Measurements from ENCODE around the gene TSKU. TPM values are rescaled to one million over a fixed set of nuclear protein-coding genes. Genes with fewer than 3 reads are reported as not detected.
A peak's percentile ranks its signal among the peaks of the same experiment; 100 is the strongest.

Gene TSKU
- total and polyA plus RNA-seq, 9 of the 15 experiments (the other 6 are each of a cell fraction or from before 2014, with no cell fraction given): 0.60 to 11.9 (median 8.4) TPM

DNA sequence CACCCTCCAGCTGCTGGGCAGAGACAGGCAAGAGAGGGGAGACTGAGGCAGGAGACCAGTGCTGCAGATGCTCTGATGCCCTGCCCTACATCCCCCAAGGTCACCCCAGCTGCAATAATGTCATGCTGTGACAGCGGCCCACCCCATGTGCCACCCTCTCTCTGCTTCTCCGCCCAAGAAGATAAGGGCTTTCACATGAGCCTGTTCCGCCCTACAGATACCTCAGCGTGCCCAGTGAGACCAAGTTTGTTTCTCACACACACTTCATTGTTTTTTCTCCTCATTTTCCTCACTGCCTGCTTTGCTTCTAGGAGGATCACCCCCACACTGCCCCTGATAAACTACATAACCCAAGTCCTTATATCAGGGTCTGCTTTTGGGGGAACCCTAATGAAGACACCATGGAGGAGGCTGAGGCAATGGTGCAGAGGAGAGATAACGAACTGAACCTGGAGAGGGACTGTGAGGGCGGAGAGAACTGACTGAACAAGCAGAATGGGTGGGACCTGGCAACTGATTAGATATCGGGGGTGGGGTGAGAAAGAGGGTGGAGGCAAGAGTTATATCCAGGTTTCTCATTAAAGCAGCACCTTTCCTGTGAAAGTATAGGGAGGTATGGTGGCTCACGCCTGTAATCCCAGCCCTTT lies 37.5 kb upstream of the TSKU start (continued):
- no peak for TF ChIP-seq IRF1 (CRISPR knock-in tag; IDR thresholded peaks at IDR 0.05; ENCODE audit: borderline replicate concordance)
- no peak for TF ChIP-seq ZNF232 (CRISPR knock-in tag; IDR thresholded peaks at IDR 0.05)
- no peak for TF ChIP-seq MXI1 (IDR thresholded peaks at IDR 0.05; ENCODE audit: low read depth, low read length)
- no peak for TF ChIP-seq BRCA1 (IDR thresholded peaks at IDR 0.05)
- no peak for TF ChIP-seq BRCA1 (CRISPR knock-in tag; IDR thresholded peaks at IDR 0.05)
- peak; percentile 18 for TF ChIP-seq TAF9B (IDR thresholded peaks at IDR 0.05; ENCODE audit: partially characterized antibody)
- TF ChIP-seq, protein P1, sequence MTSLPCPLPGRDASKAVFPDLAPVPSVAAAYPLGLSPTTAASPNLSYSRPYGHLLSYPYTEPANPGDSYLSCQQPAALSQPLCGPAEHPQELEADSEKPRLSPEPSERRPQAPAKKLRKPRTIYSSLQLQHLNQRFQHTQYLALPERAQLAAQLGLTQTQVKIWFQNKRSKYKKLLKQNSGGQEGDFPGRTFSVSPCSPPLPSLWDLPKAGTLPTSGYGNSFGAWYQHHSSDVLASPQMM (CRISPR knock-in tag; IDR thresholded peaks at IDR 0.05): no peak
- TF ChIP-seq SETDB1 (IDR thresholded peaks at IDR 0.05; ENCODE audit: low read length): no peak
- TF ChIP-seq ASH1L (IDR thresholded peaks at IDR 0.05; ENCODE audit: borderline replicate concordance, low read depth, partially characterized antibody): no peak
- TF ChIP-seq TOE1 (IDR thresholded peaks at IDR 0.05; ENCODE audit: borderline replicate concordance): peak; percentile 57; the same call in 1 of the 2 replicates
- no peak for TF ChIP-seq TOE1 (CRISPR knock-in tag; IDR thresholded peaks at IDR 0.05; ENCODE audit: borderline replicate concordance, low read depth)
- no peak for TF ChIP-seq CREB5 (CRISPR knock-in tag; IDR thresholded peaks at IDR 0.05)
- peak; percentile 91 for TF ChIP-seq NBN (IDR thresholded peaks at IDR 0.05; ENCODE audit: low read depth)
- peak; percentile 90 for TF ChIP-seq EHMT2 (IDR thresholded peaks at IDR 0.05)
- TF ChIP-seq CBX3 (IDR thresholded peaks at IDR 0.05; ENCODE audit: borderline replicate concordance in 1 of 2, low read length in 2 of 2): no peak
- TF ChIP-seq XRCC4 (IDR thresholded peaks at IDR 0.05; ENCODE audit: extremely low read depth, insufficient read depth, insufficient read length): no peak
- no peak; the same call in 1 of the 2 replicates for TF ChIP-seq MAX (CRISPR knock-in tag; IDR thresholded peaks at IDR 0.05)
- peak; percentile 96 for TF ChIP-seq SMARCA4 (IDR thresholded peaks at IDR 0.05)
- peak; percentile 84 for TF ChIP-seq BRD9 (IDR thresholded peaks at IDR 0.05; ENCODE audit: low read depth, partially characterized antibody)
- peak; percentile 65; the same call in 1 of the 2 replicates for TF ChIP-seq EP300 (IDR thresholded peaks at IDR 0.05; ENCODE audit: low read length)
- TF ChIP-seq AFF1 (IDR thresholded peaks at IDR 0.05; ENCODE audit: low read depth in 1 of 2, partially characterized antibody in 2 of 2): peak in 1 of 2 experiments; percentile 64
- TF ChIP-seq SOX6 (IDR thresholded peaks at IDR 0.05): peak; percentile 72
- TF ChIP-seq CREB1 (IDR thresholded peaks at IDR 0.05): no peak
- no peak for TF ChIP-seq CREB1 (CRISPR knock-in tag; IDR thresholded peaks at IDR 0.05)

All from K562 (cell line).